IPS DF 6.9 (cell line): ENCODE data around the gene AGRN.

ENCODE experiments used
- DNase-seq: peaks from one replicate; pipeline ENCODE4 v3.0.0-alpha.2; 2013; ENCODE audit warnings: low read depth, low spot score
- H3K27ac ChIP-seq: one replicate; pipeline ENCODE4 v1.5.1; 2013; ENCODE audit warnings: low read length, control low read depth
- H3K27me3 ChIP-seq: 2 replicates; pipeline ENCODE4 v1.6.1; 2013; ENCODE audit warnings: mild to moderate bottlenecking, low read length; ENCODE audit not compliant: control insufficient read depth, insufficient read depth
- H3K36me3 ChIP-seq: 2 replicates; pipeline ENCODE4 v1.6.1; 2013; ENCODE audit warnings: low read length; ENCODE audit not compliant: control insufficient read depth, insufficient read depth
- H3K4me1 ChIP-seq: 2 replicates; pipeline ENCODE4 v1.6.1; 2013; ENCODE audit warnings: low read length; ENCODE audit not compliant: control insufficient read depth, insufficient read depth
- H3K4me3 ChIP-seq: 2 replicates; pipeline ENCODE4 v1.5.1; 2013; ENCODE audit warnings: mild to moderate bottlenecking, low read length
- H3K9me3 ChIP-seq: 2 replicates; pipeline ENCODE4 v1.6.1; 2013; ENCODE audit warnings: low read length, inconsistent platforms; ENCODE audit not compliant: control insufficient read depth, insufficient read depth
- WGBS: extraction: QIAGEN DNeasy Blood & Tissue Kit; methylation state at CpG from one replicate; pipeline ENCODE4 v1.1.7; 2013; ENCODE audit warnings: mixed read lengths, missing lambda C conversion rate; ENCODE audit not compliant: insufficient read length, insufficient coverage; 5-methylcytosine and 5-hydroxymethylcytosine counted together

The AGRN gene

DNA sequence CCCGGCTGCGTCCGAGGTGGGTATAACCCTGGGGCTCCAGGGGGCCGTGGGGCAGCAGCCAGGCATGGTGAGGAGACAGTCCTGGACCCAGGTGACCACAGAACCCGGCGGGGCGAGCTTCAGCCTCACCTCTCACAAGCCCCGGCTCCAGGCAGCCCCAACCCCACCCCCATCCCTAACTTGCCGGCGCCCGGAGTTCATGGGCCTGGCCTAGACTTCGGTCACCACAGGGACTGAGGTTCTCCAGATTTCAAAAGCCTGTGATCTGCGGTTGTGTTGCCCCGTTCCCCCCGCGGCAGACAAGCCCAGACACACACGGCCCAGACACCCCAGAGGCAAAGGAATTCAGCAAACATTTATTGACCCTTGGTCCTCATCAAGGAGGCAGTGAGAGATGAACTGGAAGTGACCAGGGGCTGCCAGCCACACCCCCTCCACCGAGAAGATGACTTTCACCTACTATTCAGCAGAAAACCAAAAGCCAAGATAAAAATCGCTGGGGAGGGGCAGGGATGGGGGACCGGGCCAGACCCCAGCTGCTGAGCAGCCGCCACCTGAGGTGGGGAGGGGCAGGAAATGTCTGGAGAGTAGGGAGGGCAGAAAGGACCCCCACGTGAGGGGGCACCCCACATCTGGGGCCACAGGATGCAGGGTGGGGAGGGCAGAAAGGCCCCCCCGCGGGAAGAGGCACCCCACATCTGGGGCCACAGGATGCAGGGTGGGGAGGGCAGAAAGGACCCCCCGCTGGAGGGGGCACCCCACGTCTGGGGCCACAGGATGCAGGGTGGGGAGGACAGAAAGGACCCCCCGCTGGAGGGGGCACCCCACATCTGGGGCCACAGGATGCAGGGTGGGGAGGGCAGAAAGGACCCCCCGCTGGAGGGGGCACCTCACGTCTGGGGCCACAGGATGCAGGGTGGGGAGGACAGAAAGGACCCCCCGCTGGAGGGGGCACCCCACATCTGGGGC is 24.0 kb upstream of the AGRN start:
- Histone ChIP-seq H3K4me3 (no peak overlapping the region), H3K36me3 (no peaks in the 10 kb centered on the region; the same call in 1 of the 2 replicates), H3K4me1 (peaks cover 5% of the 10 kb centered on the region; the same call in 1 of the 2 replicates), H3K9me3 (no peaks in the 10 kb centered on the region), H3K27me3 (peaks cover 24% of the 10 kb centered on the region), H3K27ac (no peak overlapping the region)
- WGBS, result no CpG with 5 or more reads among the region's 30 CpGs
- DNase-seq, result no peak

DNA sequence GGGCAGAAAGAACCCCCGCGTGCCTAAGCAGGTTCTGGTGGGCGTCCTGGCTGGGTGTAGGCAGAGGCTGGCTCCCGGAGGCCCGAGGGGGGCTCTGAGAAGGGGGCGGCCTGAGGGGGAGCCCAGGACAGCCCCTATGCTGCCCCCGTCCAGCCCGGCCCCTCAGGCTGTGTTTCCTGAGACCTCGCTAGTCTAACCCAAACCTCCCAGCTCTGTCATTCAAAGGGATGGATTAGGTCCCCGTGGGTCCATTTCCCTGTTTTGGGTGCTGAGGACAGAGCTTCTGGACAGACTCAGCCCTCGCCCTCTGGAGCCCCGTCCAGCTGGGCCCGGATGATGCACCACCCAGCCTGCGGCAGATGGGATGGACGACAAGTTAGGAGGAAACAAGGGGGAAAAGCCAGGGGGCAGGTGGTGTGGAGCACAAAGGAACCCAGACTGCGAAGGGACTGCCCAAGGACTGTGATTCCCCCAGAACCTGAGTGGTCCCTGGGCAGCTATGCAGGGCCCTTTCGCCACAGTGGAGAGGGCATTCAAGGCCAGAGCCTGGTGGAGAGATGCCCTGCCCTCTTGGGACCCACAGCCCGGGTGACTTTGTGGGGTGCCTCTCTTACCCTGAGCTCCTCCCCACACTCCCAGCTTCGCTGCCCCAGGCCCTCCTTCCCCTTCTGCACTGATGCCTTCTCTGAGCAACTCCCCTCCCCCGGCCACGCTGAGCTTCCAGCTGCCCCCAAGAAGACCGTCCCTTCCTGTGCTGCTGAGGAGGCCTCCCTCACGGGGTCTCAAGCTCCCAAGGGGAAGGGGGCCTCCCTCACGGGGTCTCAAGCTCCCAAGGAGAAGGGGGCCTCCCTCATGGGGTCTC is 22.8 kb upstream of the AGRN start:
- WGBS, result no CpG with 5 or more reads among the region's 24 CpGs
- Histone ChIP-seq H3K27me3 (peaks cover 24% of the 10 kb centered on the region), H3K27ac (no peak overlapping the region), H3K4me1 (peaks cover 5% of the 10 kb centered on the region; the same call in 1 of the 2 replicates), H3K36me3 (no peaks in the 10 kb centered on the region; the same call in 1 of the 2 replicates), H3K4me3 (no peak overlapping the region), H3K9me3 (no peaks in the 10 kb centered on the region)
- no peak for DNase-seq

DNA sequence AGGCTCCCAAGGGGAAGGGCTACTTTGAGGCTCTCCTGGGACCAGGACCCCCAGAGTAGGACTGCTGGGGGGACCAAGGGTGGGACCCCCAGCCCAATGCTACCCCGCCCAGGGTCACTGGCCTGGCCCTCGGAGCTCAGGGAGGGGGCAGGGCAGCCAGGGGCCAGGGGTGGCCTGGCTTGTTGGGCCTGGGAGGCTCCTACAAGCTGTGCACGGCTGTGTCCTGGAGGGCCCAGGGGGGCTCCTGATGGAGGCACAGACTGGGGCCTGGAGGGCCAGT is 22.3 kb upstream of the AGRN start:
- no peaks in the 10 kb centered on the region for H3K9me3 ChIP-seq
- no peaks in the 10 kb centered on the region; the same call in 1 of the 2 replicates for H3K36me3 ChIP-seq
- peaks cover 24% of the 10 kb centered on the region for H3K27me3 ChIP-seq
- no peak overlapping the region for H3K4me3 ChIP-seq
- peaks cover 5% of the 10 kb centered on the region; the same call in 1 of the 2 replicates for H3K4me1 ChIP-seq
- no peak overlapping the region for H3K27ac ChIP-seq
- no peak for DNase-seq
- no CpG with 5 or more reads among the region's 3 CpGs for WGBS

DNA sequence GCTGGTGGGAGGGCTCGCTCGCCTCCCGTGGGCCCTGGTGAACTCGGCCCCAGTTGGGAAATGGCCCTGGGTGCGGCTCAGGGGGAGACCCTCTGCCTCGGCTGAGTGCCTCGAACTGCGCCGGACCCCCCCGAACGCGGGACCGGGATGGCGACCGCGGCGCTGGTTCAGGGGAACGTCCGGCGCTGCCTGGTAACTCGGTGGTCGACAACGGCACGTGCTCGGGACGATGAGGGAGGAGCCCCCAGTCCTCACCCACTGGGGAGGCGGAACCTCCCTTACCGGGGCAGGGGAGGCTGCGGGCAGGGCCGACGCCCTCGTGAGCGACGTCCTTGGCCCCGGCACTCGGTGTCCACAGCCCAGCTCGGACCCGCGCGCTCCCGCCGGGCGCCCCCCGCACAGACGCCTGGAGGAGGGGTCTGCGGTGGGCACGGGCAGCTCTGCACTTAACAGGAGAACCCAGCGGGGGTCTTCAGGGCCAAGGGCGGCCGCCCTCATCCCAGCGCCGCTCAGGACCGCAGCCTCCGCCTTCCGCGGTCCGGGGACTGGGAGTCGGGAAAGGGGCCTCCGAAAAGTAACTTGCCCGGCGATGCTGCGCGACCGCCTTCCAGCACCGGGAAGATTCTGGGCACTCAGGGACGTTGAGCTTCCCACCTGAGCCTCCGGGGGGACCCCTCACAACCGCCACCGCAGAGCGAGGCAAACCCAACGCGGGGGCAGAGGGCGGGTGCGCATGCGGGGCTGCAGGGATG is 21.8 kb upstream of the AGRN start:
- Histone ChIP-seq H3K27ac (no peak overlapping the region), H3K4me1 (peaks cover 5% of the 10 kb centered on the region; the same call in 1 of the 2 replicates), H3K36me3 (no peaks in the 10 kb centered on the region; the same call in 1 of the 2 replicates), H3K9me3 (no peaks in the 10 kb centered on the region), H3K27me3 (peaks cover 24% of the 10 kb centered on the region), H3K4me3 (peak overlapping the region; percentile 50; the same call in 1 of the 2 replicates)
- WGBS, result no CpG with 5 or more reads among the region's 75 CpGs
- no peak for DNase-seq

DNA sequence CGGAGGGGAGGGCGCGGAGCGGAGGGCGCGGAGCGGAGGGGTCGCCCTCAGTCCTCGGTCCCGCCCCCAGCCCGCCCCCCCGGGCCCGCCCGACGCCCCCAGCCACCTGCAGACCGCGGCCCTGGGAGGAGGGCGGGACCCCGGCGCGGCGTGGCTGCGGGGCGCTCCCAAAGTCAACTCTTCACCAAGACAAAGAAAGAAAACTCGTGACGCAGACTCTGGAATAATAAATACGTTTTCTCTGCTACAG is 21.2 kb upstream of the AGRN start:
- Histone ChIP-seq H3K36me3 (no peaks in the 10 kb centered on the region; the same call in 1 of the 2 replicates), H3K27me3 (peaks cover 24% of the 10 kb centered on the region), H3K4me3 (peak overlapping the region; percentile 50; the same call in 1 of the 2 replicates), H3K27ac (no peak overlapping the region), H3K4me1 (peaks cover 5% of the 10 kb centered on the region; the same call in 1 of the 2 replicates), H3K9me3 (no peaks in the 10 kb centered on the region)
- DNase-seq, result no peak
- no CpG with 5 or more reads among the region's 27 CpGs for WGBS

DNA sequence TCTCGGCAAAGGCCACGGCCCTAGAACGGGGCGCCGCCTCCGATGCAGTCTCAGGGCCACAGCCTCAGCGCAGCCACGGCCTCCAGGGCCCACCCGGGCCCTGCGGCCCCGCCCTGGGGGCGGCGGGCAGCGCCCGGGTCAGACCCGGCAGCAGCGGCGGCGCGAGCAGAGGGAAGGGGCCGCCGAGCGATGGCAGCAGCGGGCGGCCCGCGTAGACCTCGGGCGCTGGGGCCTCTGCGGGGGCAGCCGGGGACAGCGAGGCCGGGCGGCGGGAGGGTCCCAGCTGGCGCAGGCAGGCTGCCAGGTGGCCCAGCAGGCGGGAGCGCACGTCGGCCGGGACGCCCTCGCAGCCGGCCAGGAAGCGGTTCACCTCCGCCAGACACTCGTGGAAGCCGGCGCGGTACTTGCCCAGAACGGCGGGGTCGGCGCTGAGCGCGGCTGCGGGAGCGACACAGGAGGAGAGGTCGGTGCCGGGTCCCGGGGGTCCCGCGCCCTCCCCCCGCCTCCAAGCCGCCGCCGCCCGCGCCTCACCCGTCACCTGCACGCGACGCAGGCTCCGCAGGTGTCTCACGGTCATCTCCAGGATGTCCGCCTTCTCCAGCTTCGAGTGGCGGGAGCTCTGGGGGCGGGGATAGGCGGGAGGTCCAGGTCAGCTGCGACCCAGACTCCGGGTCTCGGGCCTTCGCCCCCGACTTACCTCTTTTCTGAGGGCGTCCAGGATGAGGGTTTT is 20.8 kb upstream of the AGRN start:
- no peak for DNase-seq
- Histone ChIP-seq H3K36me3 (no peaks in the 10 kb centered on the region; the same call in 1 of the 2 replicates), H3K4me1 (peaks cover 5% of the 10 kb centered on the region; the same call in 1 of the 2 replicates), H3K4me3 (peak overlapping the region; percentile 50; the same call in 1 of the 2 replicates), H3K9me3 (no peaks in the 10 kb centered on the region), H3K27me3 (peaks cover 24% of the 10 kb centered on the region), H3K27ac (no peak overlapping the region)
- WGBS, result no CpG with 5 or more reads among the region's 86 CpGs

DNA sequence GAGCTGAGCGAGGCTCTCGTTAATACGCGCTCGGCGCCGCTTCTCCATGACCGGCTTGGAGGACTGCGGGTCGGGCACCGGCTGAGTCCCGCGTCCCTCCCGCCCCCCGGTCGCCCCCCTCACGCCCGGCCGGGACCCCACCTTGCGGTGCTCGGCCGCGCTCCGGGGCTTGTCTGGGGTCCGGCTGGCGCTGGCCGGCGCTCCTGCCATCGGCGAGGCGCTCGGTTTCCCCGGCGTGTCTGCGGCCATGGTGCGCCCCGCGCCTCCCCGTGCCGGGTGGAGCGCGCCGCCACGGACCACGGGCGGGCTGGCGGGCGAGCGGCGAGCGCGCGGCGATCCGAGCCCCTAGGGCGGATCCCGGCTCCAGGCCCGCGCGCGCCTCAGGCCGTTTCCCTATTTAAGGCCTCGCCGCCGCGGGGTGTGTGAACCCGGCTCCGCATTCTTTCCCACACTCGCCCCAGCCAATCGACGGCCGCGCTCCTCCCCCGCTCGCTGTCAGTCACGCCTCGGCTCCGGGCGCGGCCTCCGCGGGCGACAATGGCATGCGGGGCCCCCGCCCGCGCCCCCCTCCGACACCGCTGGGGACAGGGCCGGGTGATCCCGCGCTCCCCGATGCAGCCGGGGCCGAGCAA is 20.1 kb upstream of the AGRN start, which contains the start of gene HES4:
HES4 (minus strand) TSS at position 373 of the 632 bp plus-strand sequence; CDS start at position 249, 124 bp downstream.
- Histone ChIP-seq H3K36me3 (no peaks in the 10 kb centered on the region; the same call in 1 of the 2 replicates), H3K4me1 (peaks cover 7% of the 10 kb centered on the region; the same call in 1 of the 2 replicates), H3K9me3 (no peaks in the 10 kb centered on the region), H3K27me3 (peaks cover 24% of the 10 kb centered on the region), H3K27ac (no peak within 1 kb of the TSS), H3K4me3 (peak within 1 kb of the TSS; percentile 50; the same call in 1 of the 2 replicates)
- no CpG with 5 or more reads among the region's 95 CpGs for WGBS
- DNase-seq, result no peak

DNA sequence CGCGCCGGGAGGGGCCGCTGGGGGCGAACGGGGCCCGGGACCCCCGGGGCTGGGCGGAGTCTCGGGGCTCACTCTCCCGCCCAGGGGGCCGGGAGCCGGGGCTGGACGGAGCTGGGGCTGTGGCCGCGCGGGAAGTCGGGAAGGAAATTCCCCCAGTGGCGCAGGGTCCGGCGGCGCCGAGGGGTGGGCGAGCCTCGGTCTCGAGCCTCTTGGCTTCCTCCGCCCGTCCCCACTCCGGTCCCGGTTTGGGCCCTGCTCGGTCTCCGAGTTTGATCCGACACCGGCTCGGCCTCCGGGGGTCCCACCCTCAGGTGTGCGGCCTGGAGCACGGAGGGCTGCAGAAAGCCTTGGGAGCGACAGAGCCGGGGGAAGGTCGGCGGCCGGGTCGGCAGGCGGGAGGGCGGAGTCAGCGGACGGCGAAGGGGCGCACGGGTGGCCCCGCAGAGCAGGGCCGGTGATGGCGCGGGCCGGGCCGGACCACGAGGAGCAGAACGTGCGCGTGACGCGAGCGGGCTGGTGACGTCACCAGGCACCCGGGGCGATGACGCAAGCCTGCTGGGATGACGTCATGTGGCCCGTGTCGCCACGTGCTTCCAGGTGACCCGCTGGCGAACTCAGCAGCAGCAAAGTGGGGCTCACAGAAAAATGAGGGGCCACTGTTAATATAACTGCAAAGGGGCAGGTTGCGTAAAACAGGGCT is 19.4 kb upstream of the AGRN start:
- Histone ChIP-seq H3K9me3 (no peaks in the 10 kb centered on the region), H3K4me3 (peak overlapping the region; percentile 50; the same call in 1 of the 2 replicates), H3K27me3 (peaks cover 24% of the 10 kb centered on the region), H3K36me3 (no peaks in the 10 kb centered on the region; the same call in 1 of the 2 replicates), H3K27ac (no peak overlapping the region), H3K4me1 (peaks cover 12% of the 10 kb centered on the region)
- DNase-seq, result no peak
- no CpG with 5 or more reads among the region's 75 CpGs for WGBS
